IMR-90 (cell line): ENCODE data around the gene CENPF. TPM values are rescaled to one million over a fixed set of nuclear protein-coding genes. Genes with fewer than 3 reads are reported as not detected.

Source experiments
- ATAC-seq: fragments of 200-7000 bp; cut with Tn5 transposase; 2 replicates; pipeline ENCODE4 v1.9.1; 2020; ENCODE audit warnings: low read depth, mild to moderate bottlenecking, moderate library complexity
- BruUV-seq: library from RNA; stranded (reverse); fragments of 400-500 nt; replicated peaks from 2 replicates; lab custom pipeline; 2021; lab: Mats Ljungman, UMichigan
- CTCF ChIA-PET: fragments of 300-600 bp; formaldehyde crosslinking; extraction: SDS; loops from one replicate; lab custom pipeline; 2021; ENCODE audit warnings: antibody characterized with exemption; lab: Yijun Ruan, JAX
- POLR2A ChIA-PET: fragments of 300-600 bp; sonication (Branson Sonifier 250); formaldehyde crosslinking; loops from one replicate; lab custom pipeline; 2022; ENCODE audit warnings: antibody characterized with exemption; ENCODE audit not compliant: unreplicated experiment; lab: Charles Lee
- DNase-seq: peaks from one replicate; pipeline ENCODE4 v3.0.0; 2013
- H2AFZ ChIP-seq: replicated peaks from 2 replicates; pipeline ENCODE3; 2013; ENCODE audit warnings: low read length, mild to moderate bottlenecking; ENCODE audit not compliant: poor library complexity
- H2AK5ac ChIP-seq: 2 replicates; pipeline ENCODE4 v1.6.1; 2013; ENCODE audit warnings: low read depth, low read length, inconsistent platforms
- H2AK9ac ChIP-seq: replicated peaks from 2 replicates; pipeline ENCODE3; 2013; ENCODE audit warnings: mild to moderate bottlenecking, low read depth, low read length, moderate library complexity; ENCODE audit not compliant: poor library complexity
- H2BK120ac ChIP-seq: 2 replicates; pipeline ENCODE4 v1.6.1; 2013; ENCODE audit warnings: low read depth, low read length, inconsistent platforms
- H2BK15ac ChIP-seq: 3 replicates; pipeline ENCODE4 v1.6.1; 2013; ENCODE audit warnings: low read depth, low read length, inconsistent platforms
- H2BK20ac ChIP-seq: 2 replicates; pipeline ENCODE4 v1.6.1; 2013; ENCODE audit warnings: low read depth, mild to moderate bottlenecking, inconsistent platforms, low read length, moderate library complexity
- H2BK5ac ChIP-seq: 2 replicates; pipeline ENCODE4 v1.6.1; 2013; ENCODE audit warnings: mild to moderate bottlenecking, low read depth, low read length, inconsistent platforms; ENCODE audit not compliant: poor library complexity, severe bottlenecking
- H3K14ac ChIP-seq: replicated peaks from 2 replicates; pipeline ENCODE4 v1.6.1; 2013; ENCODE audit warnings: low read depth, low read length, inconsistent platforms
- H3K18ac ChIP-seq: 2 replicates; pipeline ENCODE4 v1.6.1; 2013; ENCODE audit warnings: low read depth, low read length, control low read depth
- H3K23ac ChIP-seq: 2 replicates; pipeline ENCODE4 v1.6.1; 2013; ENCODE audit warnings: low read depth, low read length, inconsistent platforms
- H3K27ac ChIP-seq: 2 replicates; pipeline ENCODE4 v1.5.1; 2013; ENCODE audit warnings: mild to moderate bottlenecking, control low read depth, low read length; ENCODE audit not compliant: insufficient read depth
- H3K27me3 ChIP-seq: 2 replicates; pipeline ENCODE4 v1.6.1; 2013; ENCODE audit warnings: low read length; ENCODE audit not compliant: control insufficient read depth, insufficient read depth
- H3K36me3 ChIP-seq: 2 replicates; pipeline ENCODE4 v1.6.1; 2013; ENCODE audit warnings: low read length, mixed read lengths; ENCODE audit not compliant: control insufficient read depth, insufficient read depth
- H3K4ac ChIP-seq: 2 replicates; pipeline ENCODE4 v1.6.1; 2013; ENCODE audit warnings: low read depth, low read length, inconsistent platforms
- H3K4me1 ChIP-seq: 2 replicates; pipeline ENCODE4 v1.6.1; 2013; ENCODE audit warnings: low read length, mixed read lengths; ENCODE audit not compliant: control insufficient read depth, insufficient read depth
- H3K4me2 ChIP-seq: 2 replicates; pipeline ENCODE4 v1.6.1; 2013; ENCODE audit warnings: low read depth, mild to moderate bottlenecking, control low read depth, low read length, moderate library complexity
- H3K4me3 ChIP-seq: 2 replicates; pipeline ENCODE4 v1.5.1; 2013; ENCODE audit warnings: low read depth, mild to moderate bottlenecking, control low read depth, low read length, moderate library complexity; ENCODE audit not compliant: insufficient read depth
- H3K56ac ChIP-seq: 2 replicates; pipeline ENCODE4 v1.6.1; 2013; ENCODE audit warnings: low read length, inconsistent platforms; ENCODE audit not compliant: insufficient read depth; ENCODE audit errors: extremely low read depth
- H3K79me1 ChIP-seq, 2 experiments: 2 replicates each; pipeline ENCODE4 v1.6.1; 2013; ENCODE audit warnings: low read length in 2 of 2, inconsistent platforms in 1 of 2, low read depth in 1 of 2
- H3K9ac ChIP-seq: 2 replicates; pipeline ENCODE4 v1.6.1; 2013; ENCODE audit warnings: low read depth, low read length, control low read depth
- H3K9me1 ChIP-seq: 2 replicates; pipeline ENCODE4 v1.6.1; 2013; ENCODE audit warnings: low read length, inconsistent platforms; ENCODE audit not compliant: insufficient read depth
- H3K9me3 ChIP-seq: 2 replicates; pipeline ENCODE4 v1.6.1; 2013; ENCODE audit warnings: low read length; ENCODE audit not compliant: control insufficient read depth, insufficient read depth
- H4K20me1 ChIP-seq: 2 replicates; pipeline ENCODE4 v1.6.1; 2013; ENCODE audit warnings: low read length, inconsistent platforms; ENCODE audit not compliant: insufficient read depth
- H4K5ac ChIP-seq: 2 replicates; pipeline ENCODE4 v1.6.1; 2013; ENCODE audit warnings: mild to moderate bottlenecking, low read depth, low read length, control low read depth
- H4K8ac ChIP-seq, 2 experiments: 2 replicates each; pipeline ENCODE4 v1.6.1; 2013; ENCODE audit warnings: low read depth in 2 of 2, low read length in 2 of 2, control low read depth in 1 of 2, inconsistent platforms in 1 of 2
- H4K91ac ChIP-seq: 2 replicates; pipeline ENCODE4 v1.6.1; 2013; ENCODE audit warnings: low read depth, low read length, inconsistent platforms; ENCODE audit not compliant: insufficient read depth
- BHLHE40 ChIP-seq: fragments of 150-350 bp; IDR thresholded peaks from 2 replicates; pipeline ENCODE4 v1.6.1; 2016; ENCODE audit warnings: mild to moderate bottlenecking, low read depth, low read length
- CEBPB ChIP-seq: IDR thresholded peaks from 2 replicates; pipeline ENCODE4 v1.6.1; 2012; ENCODE audit warnings: low read depth, low read length, improper control_type of control experiment
- CHD1 ChIP-seq: IDR thresholded peaks from 2 replicates; pipeline ENCODE4 v1.6.1; 2012; ENCODE audit warnings: low read depth, low read length, improper control_type of control experiment
- FOS ChIP-seq: fragments of 150-350 bp; IDR thresholded peaks from 2 replicates; pipeline ENCODE4 v1.6.1; 2016; ENCODE audit warnings: low read depth, low read length
- MAFK ChIP-seq: IDR thresholded peaks from 2 replicates; pipeline ENCODE4 v1.6.1; 2012; ENCODE audit warnings: low read depth, low read length, improper control_type of control experiment
- MAZ ChIP-seq: IDR thresholded peaks from 2 replicates; pipeline ENCODE4 v1.6.1; 2012; ENCODE audit warnings: low read depth, mild to moderate bottlenecking, low read length, improper control_type of control experiment, moderate library complexity, borderline replicate concordance
- MXI1 ChIP-seq: IDR thresholded peaks from 2 replicates; pipeline ENCODE4 v1.6.1; 2012; ENCODE audit warnings: low read depth, mild to moderate bottlenecking, low read length, moderate library complexity, borderline replicate concordance
- NFE2L2 ChIP-seq: fragments of 150-350 bp; IDR thresholded peaks from 2 replicates; pipeline ENCODE4 v1.6.1; 2016; ENCODE audit warnings: low read depth, mild to moderate bottlenecking, low read length
- POLR2A ChIP-seq: IDR thresholded peaks from 2 replicates; pipeline ENCODE4 v1.6.1; 2012; ENCODE audit warnings: mild to moderate bottlenecking, low read depth, low read length
- RAD21 ChIP-seq: IDR thresholded peaks from 2 replicates; pipeline ENCODE4 v1.6.1; 2012; ENCODE audit warnings: low read length, improper control_type of control experiment
- RCOR1 ChIP-seq: IDR thresholded peaks from 2 replicates; pipeline ENCODE4 v1.6.1; 2012; ENCODE audit warnings: mild to moderate bottlenecking, low read length, improper control_type of control experiment; ENCODE audit not compliant: insufficient replicate concordance
- RFX5 ChIP-seq: IDR thresholded peaks from 2 replicates; pipeline ENCODE4 v1.8.0; 2012; ENCODE audit warnings: low read depth, mild to moderate bottlenecking, low read length, moderate library complexity
- SMC3 ChIP-seq: fragments of 150-350 bp; IDR thresholded peaks from 2 replicates; pipeline ENCODE4 v1.6.1; 2016; ENCODE audit warnings: low read depth, mild to moderate bottlenecking, antibody characterized with exemption, low read length, moderate library complexity
- WGBS, 2 experiments: methylation state at CpG; one replicate each; pipeline versions ENCODE4 v1.1.5 to v1.1.7; 2013; ENCODE audit warnings: missing lambda C conversion rate in 2 of 2; ENCODE audit not compliant: insufficient read length in 1 of 2; ENCODE audit errors: extremely low coverage in 2 of 2; 5-methylcytosine and 5-hydroxymethylcytosine counted together
- dilution Hi-C: fragments of 300-500 bp; cut with HindIII; formaldehyde crosslinking; loops from one replicate; pipeline ENCODE4 v1.14.3; 2018; ENCODE audit warnings: low sequenced_read_pairs; ENCODE audit not compliant: unreplicated experiment
- in situ Hi-C: fragments of 300-500 bp; cut with MboI; formaldehyde crosslinking; loops from 3 replicates; pipeline ENCODE4 v1.14.3; 2019; ENCODE audit warnings: low sequenced_read_pairs, inconsistent platforms, mixed read lengths
- intact Hi-C: fragments of 100-400 bp; cut with micrococcal nuclease; formaldehyde crosslinking; loops from 2 replicates; pipeline ENCODE4 v1.10.0; 2022
- polyA plus RNA-seq, 3 experiments: library from polyadenylated mRNA; depleted of rRNA; stranded (reverse); fragments of >200 nt; gene quantifications; 2 replicates each; pipeline ENCODE4 v1.2.3, GENCODE V29; 2012; ENCODE audit warnings: low replicate concordance in 1 of 3
- total RNA-seq: library from RNA; depleted of rRNA; stranded (reverse); fragments of >200 nt; gene quantifications from 2 replicates; pipeline ENCODE4 v1.2.3, GENCODE V29; 2012
- TF ChIP-seq, protein P1 (sequence below): fragments of 150-350 bp; IDR thresholded peaks from 2 replicates; pipeline ENCODE4 v1.6.1; 2016; ENCODE audit warnings: low read depth, mild to moderate bottlenecking, low read length, moderate library complexity, borderline replicate concordance
- TF ChIP-seq, protein P2 (sequence below): conservative IDR thresholded peaks from 2 replicates; pipeline ENCODE4 v1.5.1; 2012; ENCODE audit warnings: mild to moderate bottlenecking, low read depth, low read length, improper control_type of control experiment
- TF ChIP-seq, protein P3 (sequence below): fragments of 150-350 bp; IDR thresholded peaks from 2 replicates; pipeline ENCODE4 v1.6.1; 2017; ENCODE audit warnings: mild to moderate bottlenecking, antibody characterized with exemption, low read length, low read depth

CENPF gene
- total and polyA plus RNA-seq, 2 of the 4 experiments (the other 2 are of a cell fraction), result 20.9 to 51.8 TPM

DNA sequence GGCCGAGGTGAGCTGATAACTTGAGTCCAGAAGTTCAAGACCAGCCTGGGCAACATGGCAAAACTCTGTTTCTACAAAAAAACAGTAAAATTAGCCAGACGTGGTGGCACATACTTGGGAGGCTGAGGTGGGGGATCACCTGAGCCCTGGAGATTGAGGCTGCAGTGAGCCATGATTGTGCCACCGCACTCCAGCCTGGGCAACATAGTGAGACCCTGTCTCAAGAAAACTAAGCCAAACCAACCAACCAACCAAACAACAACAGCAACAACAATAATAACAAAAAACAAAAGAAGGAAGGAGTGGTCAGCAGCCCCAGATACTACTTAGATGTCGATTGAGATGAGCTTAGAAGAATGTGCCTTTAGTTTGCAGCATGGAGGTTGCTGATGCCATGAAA is 47.7 kb downstream of the CENPF start:
- CTCF ChIA-PET, result no interaction called here
- WGBS, 2 experiments, result 20% methylated on average over 1 of the region's 4 CpGs; no CpG with 5 or more reads in 1 of the 2 experiments

More for the DNA sequence above, 47.7 kb downstream of the CENPF start:
- H4K8ac ChIP-seq, result no peak overlapping the region
- H2BK120ac ChIP-seq, result no peak overlapping the region
- no peak overlapping the region for H4K91ac ChIP-seq
- TF ChIP-seq NFE2L2 (no peak), RFX5 (no peak), FOS (no peak), SMC3 (no peak), POLR2A (no peak), RCOR1 (no peak), BHLHE40 (no peak), CEBPB (no peak), CHD1 (no peak), RAD21 (no peak), MAZ (no peak), MXI1 (no peak), MAFK (no peak)
- TF ChIP-seq, protein P1, sequence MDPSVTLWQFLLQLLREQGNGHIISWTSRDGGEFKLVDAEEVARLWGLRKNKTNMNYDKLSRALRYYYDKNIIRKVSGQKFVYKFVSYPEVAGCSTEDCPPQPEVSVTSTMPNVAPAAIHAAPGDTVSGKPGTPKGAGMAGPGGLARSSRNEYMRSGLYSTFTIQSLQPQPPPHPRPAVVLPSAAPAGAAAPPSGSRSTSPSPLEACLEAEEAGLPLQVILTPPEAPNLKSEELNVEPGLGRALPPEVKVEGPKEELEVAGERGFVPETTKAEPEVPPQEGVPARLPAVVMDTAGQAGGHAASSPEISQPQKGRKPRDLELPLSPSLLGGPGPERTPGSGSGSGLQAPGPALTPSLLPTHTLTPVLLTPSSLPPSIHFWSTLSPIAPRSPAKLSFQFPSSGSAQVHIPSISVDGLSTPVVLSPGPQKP, result no peak
- TF ChIP-seq, protein P2, sequence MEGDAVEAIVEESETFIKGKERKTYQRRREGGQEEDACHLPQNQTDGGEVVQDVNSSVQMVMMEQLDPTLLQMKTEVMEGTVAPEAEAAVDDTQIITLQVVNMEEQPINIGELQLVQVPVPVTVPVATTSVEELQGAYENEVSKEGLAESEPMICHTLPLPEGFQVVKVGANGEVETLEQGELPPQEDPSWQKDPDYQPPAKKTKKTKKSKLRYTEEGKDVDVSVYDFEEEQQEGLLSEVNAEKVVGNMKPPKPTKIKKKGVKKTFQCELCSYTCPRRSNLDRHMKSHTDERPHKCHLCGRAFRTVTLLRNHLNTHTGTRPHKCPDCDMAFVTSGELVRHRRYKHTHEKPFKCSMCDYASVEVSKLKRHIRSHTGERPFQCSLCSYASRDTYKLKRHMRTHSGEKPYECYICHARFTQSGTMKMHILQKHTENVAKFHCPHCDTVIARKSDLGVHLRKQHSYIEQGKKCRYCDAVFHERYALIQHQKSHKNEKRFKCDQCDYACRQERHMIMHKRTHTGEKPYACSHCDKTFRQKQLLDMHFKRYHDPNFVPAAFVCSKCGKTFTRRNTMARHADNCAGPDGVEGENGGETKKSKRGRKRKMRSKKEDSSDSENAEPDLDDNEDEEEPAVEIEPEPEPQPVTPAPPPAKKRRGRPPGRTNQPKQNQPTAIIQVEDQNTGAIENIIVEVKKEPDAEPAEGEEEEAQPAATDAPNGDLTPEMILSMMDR, result no peak
- TF ChIP-seq, protein P3, sequence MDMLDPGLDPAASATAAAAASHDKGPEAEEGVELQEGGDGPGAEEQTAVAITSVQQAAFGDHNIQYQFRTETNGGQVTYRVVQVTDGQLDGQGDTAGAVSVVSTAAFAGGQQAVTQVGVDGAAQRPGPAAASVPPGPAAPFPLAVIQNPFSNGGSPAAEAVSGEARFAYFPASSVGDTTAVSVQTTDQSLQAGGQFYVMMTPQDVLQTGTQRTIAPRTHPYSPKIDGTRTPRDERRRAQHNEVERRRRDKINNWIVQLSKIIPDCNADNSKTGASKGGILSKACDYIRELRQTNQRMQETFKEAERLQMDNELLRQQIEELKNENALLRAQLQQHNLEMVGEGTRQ, result no peak
- dilution Hi-C loops (loop anchor here (25.0 kb wide), 1 partner anchor 887 kb away; no protein-coding TSS in a partner anchor), in situ Hi-C loops (no loop called here), intact Hi-C loops (no loop called here)
- H3K56ac ChIP-seq, result no peak overlapping the region
- H3K9me1 ChIP-seq, result no peaks in the 10 kb centered on the region
- no peaks in the 10 kb centered on the region for H3K9me3 ChIP-seq
- POLR2A ChIA-PET, result no interaction called here
- no peak overlapping the region for H2BK15ac ChIP-seq
- ATAC-seq (no peak), DNase-seq (no peak)
- no TSS peak for BruUV-seq
- no peaks in the 10 kb centered on the region for H4K20me1 ChIP-seq
- H3K4me2 ChIP-seq, result no peak overlapping the region
- H2AK5ac ChIP-seq, result no peak overlapping the region
- H3K27ac ChIP-seq, result no peak overlapping the region
- H2BK20ac ChIP-seq, result no peak overlapping the region
- H2BK5ac ChIP-seq, result no peak overlapping the region
- H3K4me1 ChIP-seq, result peaks cover 2% of the 10 kb centered on the region; the same call in 1 of the 2 replicates
- H3K27me3 ChIP-seq, result no peaks in the 10 kb centered on the region
- no peak overlapping the region for H3K4me3 ChIP-seq
- no peak overlapping the region for H3K18ac ChIP-seq
- H2AFZ ChIP-seq, result no peak overlapping the region
- no peak overlapping the region for H3K23ac ChIP-seq
- H3K36me3 ChIP-seq, result peaks cover 9% of the 10 kb centered on the region
- no peak overlapping the region for H3K4ac ChIP-seq
- H3K14ac ChIP-seq, result no peak overlapping the region
- H3K9ac ChIP-seq, result no peak overlapping the region
- no peak overlapping the region for H2AK9ac ChIP-seq
- peaks cover 8 to 16% of the 10 kb centered on the region in 2 experiments; a peak in 2 of 4 replicates for H3K79me1 ChIP-seq
- no peak overlapping the region for H4K5ac ChIP-seq
